ENCODE measurements around the gene STAT3. TPM values are rescaled to one million over a fixed set of nuclear protein-coding genes. Genes with fewer than 3 reads are reported as not detected.
A peak's percentile ranks its signal among the peaks of the same experiment; 100 is the strongest.

The STAT3 gene
- total RNA-seq, 1 donor from 2014 or later = 281 TPM

DNA sequence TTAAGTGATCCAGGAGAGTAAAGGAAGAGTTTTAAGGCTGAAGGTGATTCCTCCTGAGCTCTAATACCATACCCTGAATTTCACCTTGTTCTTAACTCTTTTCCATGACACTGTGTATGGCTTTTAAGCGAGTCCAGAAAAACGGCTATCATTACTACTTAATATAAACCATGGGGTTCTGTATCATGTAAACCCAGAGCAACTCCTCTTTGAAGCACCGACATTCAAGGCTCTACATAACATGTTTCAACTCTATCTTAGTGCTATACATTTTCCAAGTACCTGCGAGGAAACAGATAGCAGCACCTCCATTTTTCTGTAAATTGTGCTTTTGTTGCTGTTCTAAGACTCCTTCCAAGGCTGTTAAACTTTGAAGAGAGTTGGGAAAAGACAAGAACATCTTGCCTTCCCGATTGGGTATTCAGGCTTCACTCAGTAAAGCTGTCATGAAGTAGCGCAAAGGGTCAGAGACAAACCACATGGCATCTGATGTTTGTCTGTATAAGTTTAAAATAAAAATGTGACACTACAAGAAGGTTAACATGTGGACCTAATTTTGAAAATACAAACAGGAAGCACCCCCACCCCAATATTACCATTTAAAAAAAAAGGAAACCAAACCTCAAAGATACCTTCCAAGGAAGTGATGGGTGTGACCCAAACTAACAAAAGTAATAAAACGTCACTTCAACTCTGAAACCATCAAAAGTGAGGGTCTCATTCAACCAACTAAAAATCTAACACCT is 115.9 kb downstream of the STAT3 start:
- Mint-ChIP-seq H3K27ac (ENCODE audit: unreplicated experiment) (no peak overlapping the region), H3K9me3 (ENCODE audit: unreplicated experiment) (no peaks in the 10 kb centered on the region), H3K4me3 (ENCODE audit: unreplicated experiment) (no peak overlapping the region), H3K36me3 (ENCODE audit: unreplicated experiment) (no peaks in the 10 kb centered on the region), H3K4me1 (ENCODE audit: unreplicated experiment) (peaks cover 65% of the 10 kb centered on the region), H3K27me3 (ENCODE audit: unreplicated experiment) (no peaks in the 10 kb centered on the region)
- TF ChIP-seq, protein P1, sequence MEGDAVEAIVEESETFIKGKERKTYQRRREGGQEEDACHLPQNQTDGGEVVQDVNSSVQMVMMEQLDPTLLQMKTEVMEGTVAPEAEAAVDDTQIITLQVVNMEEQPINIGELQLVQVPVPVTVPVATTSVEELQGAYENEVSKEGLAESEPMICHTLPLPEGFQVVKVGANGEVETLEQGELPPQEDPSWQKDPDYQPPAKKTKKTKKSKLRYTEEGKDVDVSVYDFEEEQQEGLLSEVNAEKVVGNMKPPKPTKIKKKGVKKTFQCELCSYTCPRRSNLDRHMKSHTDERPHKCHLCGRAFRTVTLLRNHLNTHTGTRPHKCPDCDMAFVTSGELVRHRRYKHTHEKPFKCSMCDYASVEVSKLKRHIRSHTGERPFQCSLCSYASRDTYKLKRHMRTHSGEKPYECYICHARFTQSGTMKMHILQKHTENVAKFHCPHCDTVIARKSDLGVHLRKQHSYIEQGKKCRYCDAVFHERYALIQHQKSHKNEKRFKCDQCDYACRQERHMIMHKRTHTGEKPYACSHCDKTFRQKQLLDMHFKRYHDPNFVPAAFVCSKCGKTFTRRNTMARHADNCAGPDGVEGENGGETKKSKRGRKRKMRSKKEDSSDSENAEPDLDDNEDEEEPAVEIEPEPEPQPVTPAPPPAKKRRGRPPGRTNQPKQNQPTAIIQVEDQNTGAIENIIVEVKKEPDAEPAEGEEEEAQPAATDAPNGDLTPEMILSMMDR (IDR thresholded peaks at IDR 0.05) = no peak
- DNase-seq (ENCODE audit: extremely low spot score, unreplicated experiment) = no peak

DNA sequence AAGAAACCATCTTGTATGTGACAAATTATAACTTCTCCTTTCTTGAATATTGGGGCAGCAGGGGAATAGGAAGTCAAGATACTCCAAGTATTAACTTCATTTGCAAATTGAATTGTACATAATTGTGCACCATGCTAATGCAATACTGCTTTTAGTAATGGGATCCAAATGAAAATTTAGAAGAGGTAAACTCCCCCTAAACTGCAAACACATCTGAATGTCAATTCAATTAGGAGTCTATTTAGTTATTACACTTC is 116.5 kb downstream of the STAT3 start:
- Mint-ChIP-seq H3K9me3 (ENCODE audit: unreplicated experiment) (no peaks in the 10 kb centered on the region), H3K27ac (ENCODE audit: unreplicated experiment) (no peak overlapping the region), H3K4me3 (ENCODE audit: unreplicated experiment) (no peak overlapping the region), H3K36me3 (ENCODE audit: unreplicated experiment) (no peaks in the 10 kb centered on the region), H3K27me3 (ENCODE audit: unreplicated experiment) (no peaks in the 10 kb centered on the region), H3K4me1 (ENCODE audit: unreplicated experiment) (peaks cover 64% of the 10 kb centered on the region)
- DNase-seq (ENCODE audit: extremely low spot score, unreplicated experiment) = no peak
- TF ChIP-seq, protein P1 (IDR thresholded peaks at IDR 0.05) = no peak

DNA sequence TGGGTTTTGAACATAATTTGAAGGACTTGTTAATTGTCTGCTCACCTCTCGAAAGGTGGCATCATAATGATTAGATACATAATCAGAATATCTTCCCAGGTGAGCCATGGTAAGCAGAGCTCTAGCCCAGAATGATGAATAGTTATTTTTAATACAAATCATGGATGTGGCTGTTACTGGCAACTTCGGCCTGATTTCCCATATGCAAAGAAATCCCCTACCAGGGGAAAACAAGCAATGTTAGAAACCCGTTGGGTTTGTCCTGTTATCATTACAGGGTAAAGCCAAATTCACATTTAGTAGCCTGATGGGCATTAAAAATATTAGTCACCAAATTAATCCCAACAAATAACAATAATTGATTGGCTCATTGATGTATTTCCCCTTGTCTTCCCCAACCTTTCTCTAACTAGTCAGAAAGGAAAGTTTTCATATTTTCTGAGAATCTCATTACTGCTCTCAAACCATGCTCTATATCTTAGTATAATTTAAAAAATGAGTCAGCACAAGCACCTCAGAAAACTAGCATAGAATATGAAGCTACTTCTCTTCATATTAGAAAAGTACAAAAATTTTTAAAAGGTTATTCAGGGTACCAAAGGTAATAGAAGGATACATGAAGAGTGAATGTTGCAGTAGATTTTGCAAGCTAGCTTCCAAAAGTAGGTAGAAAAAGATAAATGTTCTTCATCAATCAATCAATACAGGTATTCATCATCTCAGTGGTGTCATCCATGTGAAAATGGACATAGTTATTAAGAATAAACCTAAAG is 117.0 kb downstream of the STAT3 start:
- H3K4me1 Mint-ChIP-seq (ENCODE audit: unreplicated experiment) = peaks cover 66% of the 10 kb centered on the region

DNA sequence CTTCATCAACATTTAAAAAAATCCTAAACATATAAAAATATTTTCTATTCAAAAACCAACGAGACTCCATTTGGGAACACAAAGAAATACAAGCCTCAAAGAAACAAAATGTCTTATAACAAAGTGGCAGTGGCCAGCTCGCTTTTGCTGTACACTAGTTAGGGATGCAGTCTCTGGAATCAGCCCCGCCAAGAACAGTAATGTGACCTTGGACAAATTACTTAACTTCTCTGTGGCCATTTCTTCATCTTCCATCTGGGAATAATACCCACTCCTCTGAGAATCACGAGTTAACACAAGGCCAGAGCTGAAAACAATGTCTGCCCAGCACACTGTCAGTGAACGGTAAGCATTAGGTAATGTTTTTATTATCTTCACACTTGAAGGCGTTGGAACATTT is 117.6 kb downstream of the STAT3 start:
- Mint-ChIP-seq H3K4me1 (ENCODE audit: unreplicated experiment) (peaks cover 65% of the 10 kb centered on the region), H3K27me3 (ENCODE audit: unreplicated experiment) (no peaks in the 10 kb centered on the region), H3K36me3 (ENCODE audit: unreplicated experiment) (no peaks in the 10 kb centered on the region), H3K9me3 (ENCODE audit: unreplicated experiment) (no peaks in the 10 kb centered on the region), H3K4me3 (ENCODE audit: unreplicated experiment) (no peak overlapping the region), H3K27ac (ENCODE audit: unreplicated experiment) (no peak overlapping the region)
- DNase-seq (ENCODE audit: extremely low spot score, unreplicated experiment) = no peak
- TF ChIP-seq, protein P1 (IDR thresholded peaks at IDR 0.05) = no peak

More for the DNA sequence above, 117.0 kb downstream of the STAT3 start:
- Mint-ChIP-seq H3K4me3 (ENCODE audit: unreplicated experiment) (no peak overlapping the region), H3K27ac (ENCODE audit: unreplicated experiment) (no peak overlapping the region), H3K36me3 (ENCODE audit: unreplicated experiment) (no peaks in the 10 kb centered on the region), H3K27me3 (ENCODE audit: unreplicated experiment) (no peaks in the 10 kb centered on the region), H3K9me3 (ENCODE audit: unreplicated experiment) (no peaks in the 10 kb centered on the region)
- DNase-seq (ENCODE audit: extremely low spot score, unreplicated experiment) = no peak
- TF ChIP-seq, protein P1 (IDR thresholded peaks at IDR 0.05) = no peak

DNA sequence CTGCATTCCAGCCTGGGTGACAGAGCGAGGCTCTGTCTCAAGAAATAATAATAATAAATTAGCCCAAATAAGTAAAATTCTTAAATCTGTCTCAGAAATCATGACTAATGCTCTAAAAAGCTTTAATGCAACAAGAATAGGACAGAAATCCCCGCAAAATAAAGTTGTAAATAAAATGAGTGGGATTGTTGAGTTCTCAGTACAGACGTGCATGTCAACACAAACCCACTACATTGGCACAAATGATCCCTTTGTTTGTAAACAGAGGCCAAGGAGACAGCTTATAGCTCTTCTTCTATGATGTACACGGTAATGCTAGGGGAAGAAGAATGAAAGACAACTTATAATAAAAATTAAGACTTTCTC is 118.1 kb downstream of the STAT3 start:
- Mint-ChIP-seq H3K36me3 (ENCODE audit: unreplicated experiment) (no peaks in the 10 kb centered on the region), H3K4me1 (ENCODE audit: unreplicated experiment) (peaks cover 61% of the 10 kb centered on the region), H3K27me3 (ENCODE audit: unreplicated experiment) (no peaks in the 10 kb centered on the region), H3K27ac (ENCODE audit: unreplicated experiment) (peak overlapping the region; percentile 68), H3K9me3 (ENCODE audit: unreplicated experiment) (no peaks in the 10 kb centered on the region), H3K4me3 (ENCODE audit: unreplicated experiment) (no peak overlapping the region)
- TF ChIP-seq, protein P1 (IDR thresholded peaks at IDR 0.05) = no peak
- no peak for DNase-seq (ENCODE audit: extremely low spot score, unreplicated experiment)
